ENCODE results near the gene PPA1.
A peak's percentile ranks its signal among the peaks of the same experiment; 100 is the strongest.
"Not testable (repeated sequence)": the region's sequence is repeated elsewhere in the genome, so short reads cannot be mapped to it uniquely, and the experiment has no call there.

The PPA1 gene

DNA sequence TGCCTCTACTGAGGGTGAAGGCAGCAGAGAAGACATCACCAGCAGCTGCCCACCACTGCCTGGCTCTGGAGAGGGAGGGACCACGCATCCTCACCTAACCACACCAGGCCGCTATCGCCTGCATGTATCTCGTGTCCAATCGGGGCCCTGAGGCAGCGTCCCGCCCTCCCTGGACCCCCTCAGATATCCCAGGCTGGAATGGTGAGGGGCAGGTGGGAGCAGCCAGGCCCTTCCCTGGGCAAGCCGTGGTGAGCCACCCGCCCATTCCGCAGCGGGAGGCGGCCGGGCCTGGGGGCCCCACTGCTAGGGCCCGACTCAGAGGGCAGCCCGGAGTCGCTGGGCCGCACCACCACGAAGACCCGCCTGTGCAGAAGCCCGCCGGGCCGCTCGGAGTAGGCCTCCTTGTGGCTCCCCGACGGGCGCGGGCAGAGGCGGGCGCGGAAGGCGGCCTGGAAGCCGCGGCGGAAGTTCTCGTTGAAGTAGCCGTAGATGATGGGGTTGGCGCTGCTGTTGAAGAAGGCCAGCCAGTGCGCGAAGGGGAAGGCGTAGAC, 21.6 kb upstream of the PPA1 start:
- no peak for DNase-seq

- DNase-seq = no peak
Measured at GRCh38 chr10:70253878-70254765, 20.9 kb upstream of the PPA1 start.

DNA sequence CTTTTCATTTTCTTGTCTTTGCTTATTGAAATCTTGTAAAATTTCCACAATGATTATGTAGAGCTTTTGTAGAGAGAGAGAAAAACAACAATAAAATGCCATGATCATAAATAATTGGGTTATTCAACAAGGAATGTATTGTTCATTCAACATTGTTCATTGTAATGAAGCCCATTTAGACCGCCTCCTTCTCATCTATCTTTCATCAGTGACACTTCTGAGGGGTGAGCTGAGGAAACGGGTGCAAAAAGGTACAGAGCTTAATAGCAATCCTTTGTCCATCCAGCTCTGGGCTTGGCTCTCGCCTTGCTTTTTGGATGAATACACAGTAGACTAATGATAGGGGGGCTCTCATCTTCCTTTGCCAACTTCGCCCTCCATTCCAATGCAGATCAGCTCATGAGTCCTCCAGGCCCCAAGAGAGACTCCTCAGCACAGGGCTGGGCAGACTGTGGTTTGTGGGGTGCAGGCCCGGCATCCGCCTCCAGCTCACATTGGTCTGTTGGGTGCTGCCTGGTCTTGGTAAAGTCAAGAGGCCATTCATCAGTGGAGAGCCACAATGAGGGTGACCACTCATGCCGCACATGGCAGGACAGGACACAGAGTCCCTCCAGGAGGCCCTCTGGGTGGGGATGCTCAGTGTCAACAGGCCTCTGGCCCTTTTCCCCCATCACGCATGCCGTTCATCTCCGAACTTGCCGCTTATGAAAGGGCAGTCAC, 17.9 kb upstream of the PPA1 start:
- no peak for DNase-seq

GRCh38 chr10:70247360-70247759, 14.1 kb upstream of the PPA1 start:
- DNase-seq = no peak

GRCh38 chr10:70241081-70241480, 7.9 kb upstream of the PPA1 start:
- DNase-seq = no peak

DNA sequence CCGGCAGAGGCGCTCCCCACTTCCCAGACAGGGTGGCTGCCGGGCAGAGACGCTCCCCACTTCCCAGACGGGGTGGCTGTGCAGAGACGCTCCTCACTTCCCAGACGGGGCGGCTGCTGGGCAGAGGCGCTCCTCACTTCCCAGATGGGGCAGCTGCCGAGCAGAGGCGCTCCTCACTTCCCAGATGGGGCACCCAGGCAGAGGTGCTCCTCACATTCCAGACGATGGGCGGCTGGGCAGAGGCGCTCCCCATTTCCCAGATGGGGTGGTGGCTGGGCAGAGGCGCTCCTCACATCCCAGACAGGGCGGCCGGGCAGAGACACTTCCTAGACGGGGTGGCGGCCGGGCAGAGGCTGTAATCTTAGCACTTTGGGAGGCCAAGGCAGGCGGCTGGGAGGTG, 6.8 kb upstream of the PPA1 start:
- DNase-seq = not testable (repeated sequence)

DNA sequence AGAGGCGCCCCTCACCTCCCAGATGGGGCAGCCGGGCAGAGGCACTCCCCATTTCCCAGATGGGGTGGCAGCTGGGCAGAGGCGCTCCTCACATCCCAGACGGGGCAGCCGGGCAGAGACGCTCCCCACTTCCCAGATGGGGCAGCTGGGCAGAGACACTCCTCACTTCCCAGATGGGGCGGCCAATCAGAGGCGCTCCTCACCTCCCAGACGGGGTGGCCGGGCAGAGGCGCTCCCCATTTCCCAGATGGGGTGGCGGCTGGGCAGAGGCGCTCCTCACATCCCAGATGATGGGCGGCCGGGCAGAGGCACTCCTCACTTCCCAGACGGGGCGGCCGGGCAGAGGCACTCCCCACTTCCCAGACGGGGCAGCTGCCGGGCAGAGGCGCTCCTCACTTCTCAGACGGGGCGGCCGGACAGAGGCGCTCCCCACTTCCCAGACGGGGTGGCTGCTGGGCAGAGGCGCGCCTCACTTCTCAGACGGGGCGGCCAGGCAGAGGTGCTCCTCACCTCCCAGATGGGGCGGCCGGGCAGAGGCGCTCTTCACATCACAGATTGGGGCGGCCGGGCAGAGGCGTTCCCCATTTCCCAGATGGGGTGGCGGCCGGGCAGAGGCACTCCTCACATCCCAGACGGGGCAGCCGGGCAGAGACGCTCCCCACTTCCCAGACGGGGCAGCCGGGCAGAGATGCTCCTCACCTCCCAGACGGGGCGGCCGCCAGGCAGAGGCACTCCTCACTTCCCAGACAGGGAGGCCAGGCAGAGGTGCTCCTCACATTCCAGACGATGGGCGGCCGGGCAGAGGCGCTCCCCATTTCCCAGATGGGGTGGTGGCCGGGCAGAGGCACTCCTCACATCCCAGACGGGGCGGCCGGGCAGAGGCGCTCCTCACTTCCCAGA, 6.1 kb upstream of the PPA1 start:
- DNase-seq = not testable (repeated sequence)

- DNase-seq = not testable (repeated sequence)
Measured at GRCh38 chr10:70237958-70238536, 4.8 kb upstream of the PPA1 start.

DNA sequence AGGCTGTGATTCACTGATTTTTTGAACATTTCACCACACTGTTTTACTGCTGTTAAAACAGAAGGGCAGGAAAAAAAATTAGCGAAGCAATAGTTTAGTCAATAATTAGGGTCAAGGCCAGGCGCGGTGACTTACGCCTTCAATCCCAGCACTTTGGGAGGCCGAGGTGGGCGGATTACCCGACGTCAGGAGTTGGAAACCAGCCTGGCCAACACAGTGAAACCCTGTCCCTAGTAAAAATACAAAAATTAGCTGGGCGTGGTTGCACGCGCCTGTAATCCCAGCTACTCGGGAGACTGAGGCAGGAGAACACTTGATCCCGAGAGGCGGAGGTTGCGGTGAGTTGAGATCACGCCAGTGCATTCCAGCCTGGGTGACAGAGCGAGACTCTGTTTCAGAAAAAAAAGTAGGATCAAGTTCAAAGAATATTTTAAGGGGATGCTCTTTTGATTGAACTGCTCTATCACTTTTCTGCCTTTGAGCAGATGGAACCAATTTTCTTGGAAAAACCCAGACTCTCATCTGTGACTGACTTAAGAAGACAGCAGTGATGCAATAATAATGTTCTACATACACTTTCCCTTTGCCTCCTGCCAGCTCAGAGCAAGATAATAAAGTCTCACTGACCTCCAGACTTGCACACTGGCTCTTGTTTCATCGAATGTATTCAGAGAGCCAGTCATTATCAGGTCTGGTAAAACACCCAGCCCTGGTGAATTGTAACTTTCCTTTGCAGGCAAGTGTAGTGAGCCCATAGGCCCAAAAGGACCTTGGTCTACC, 1.6 kb upstream of the PPA1 start:
- DNase-seq = peak; percentile 82

- DNase-seq = no peak
Measured at GRCh38 chr10:70233939-70234300, 691 bp upstream of the PPA1 start.

DNA sequence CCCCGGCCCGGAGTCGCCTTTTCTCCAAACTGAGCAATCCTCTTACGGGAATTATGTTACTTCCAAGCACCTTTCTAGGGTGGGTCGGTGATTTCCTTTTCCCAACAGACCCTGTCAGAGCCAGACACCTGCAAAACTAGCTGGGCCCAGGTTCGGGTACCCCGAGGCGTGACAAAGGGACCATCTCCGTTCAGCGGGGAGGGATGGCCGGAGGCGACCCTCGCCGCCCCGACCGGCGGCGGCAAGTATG, 445 bp downstream of the PPA1 start:
- DNase-seq = no peak

GRCh38 chr10:70232155-70232858, 922 bp downstream of the PPA1 start:
- DNase-seq = peak; percentile 47

- no peak for DNase-seq
Measured at GRCh38 chr10:70228491-70228890, 4.7 kb downstream of the PPA1 start.

GRCh38 chr10:70227548-70228320, 5.5 kb downstream of the PPA1 start:
- no peak for DNase-seq

DNA sequence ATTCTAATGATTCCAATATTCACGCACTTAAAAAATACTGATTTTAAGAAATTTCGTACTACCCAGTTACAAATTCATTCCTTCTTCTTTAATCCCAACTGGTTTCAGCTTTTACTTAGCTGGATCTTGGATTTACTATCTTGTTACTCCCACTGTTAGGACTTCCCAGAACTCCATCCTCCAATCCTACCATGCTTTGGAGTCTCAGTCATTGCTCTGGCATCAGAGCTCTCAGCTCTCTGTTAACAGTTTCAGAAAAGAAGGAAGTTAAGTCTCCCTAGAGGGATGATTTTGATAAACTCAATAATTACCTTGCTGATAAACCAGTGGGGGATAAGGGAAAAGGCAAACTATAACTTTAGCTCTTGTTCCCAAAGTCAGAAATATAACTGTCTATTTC, 9.5 kb downstream of the PPA1 start:
- no peak for DNase-seq

- not testable (repeated sequence) for DNase-seq
Measured at GRCh38 chr10:70222811-70223447, 10.3 kb downstream of the PPA1 start.

DNA sequence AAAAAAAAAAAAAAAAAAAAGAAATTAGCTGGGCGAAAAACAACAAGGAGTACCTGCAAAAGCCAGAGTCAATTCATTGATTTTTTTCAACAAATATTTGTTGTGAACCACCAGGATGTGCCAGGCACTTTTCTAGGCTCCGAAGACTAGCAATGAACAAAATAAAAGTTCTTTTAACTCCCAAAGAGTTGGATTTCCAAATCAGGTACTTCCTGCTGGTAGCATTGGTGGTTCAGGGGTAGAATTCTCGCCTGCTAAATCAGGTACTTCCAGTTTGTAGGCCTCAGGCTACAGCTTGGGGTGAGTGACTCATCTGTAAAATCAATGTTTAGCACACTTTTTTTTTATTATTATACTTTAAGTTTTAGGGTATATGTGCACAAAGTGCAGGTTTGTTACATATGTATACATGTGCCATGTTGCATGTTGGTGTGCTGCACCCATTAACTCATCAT, 10.9 kb downstream of the PPA1 start:
- DNase-seq = no peak

GRCh38 chr10:70221030-70221429, 12.2 kb downstream of the PPA1 start:
- DNase-seq = no peak

GRCh38 chr10:70212879-70213278, 20.4 kb downstream of the PPA1 start:
- peak; percentile 51 for DNase-seq

DNA sequence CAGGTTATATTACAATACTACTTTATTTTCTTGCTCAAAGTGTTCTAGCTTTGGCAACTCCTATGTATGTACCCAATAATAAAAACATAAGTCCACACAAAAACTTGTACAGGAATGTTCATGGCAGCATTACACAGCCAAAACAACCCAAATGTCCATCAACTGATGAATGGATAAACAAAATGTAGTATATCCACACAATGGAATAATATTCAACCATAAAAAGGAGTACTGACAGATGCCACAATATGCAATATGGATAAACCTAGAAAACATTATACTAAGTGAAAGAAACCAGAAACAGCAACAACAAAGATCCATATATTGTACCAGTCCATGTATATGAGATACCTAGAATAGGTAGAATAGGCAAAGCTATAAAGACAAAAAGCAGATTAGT, 21.0 kb downstream of the PPA1 start:
- no peak for DNase-seq
